Measurements from ENCODE around the gene SHROOM2. TPM values are rescaled to one million over a fixed set of nuclear protein-coding genes. Genes with fewer than 3 reads are reported as not detected.

The SHROOM2 gene
- total RNA-seq, 2 experiments from 2014 or later: not detected

DNA sequence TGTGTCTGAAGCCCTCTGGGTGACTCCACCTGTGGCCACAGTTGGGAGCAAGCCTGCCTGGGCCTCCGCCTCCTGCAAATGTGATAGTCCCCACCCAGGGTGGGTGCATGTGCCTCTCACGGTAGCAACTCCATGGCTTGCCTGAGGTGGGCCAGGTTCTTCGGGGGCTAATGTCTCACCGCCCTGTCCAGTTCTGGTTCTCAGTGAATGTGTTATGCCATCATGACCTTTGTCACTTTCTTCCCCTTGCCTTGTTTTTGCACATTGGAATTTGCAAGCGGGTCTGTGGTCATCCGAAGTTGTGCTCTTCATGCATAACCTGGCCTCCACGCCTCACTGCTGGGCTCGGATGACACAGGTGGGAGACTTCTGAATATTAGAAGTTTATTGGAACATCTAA lies 39.7 kb downstream of the SHROOM2 start:
- POLR2A ChIA-PET: no interaction called here
- Mint-ChIP-seq H3K36me3 (ENCODE audit: low read depth) (no peaks in the 10 kb centered on the region), H3K4me1 (peaks cover 2% of the 10 kb centered on the region), H3K27me3 (peaks cover 2% of the 10 kb centered on the region), H3K27ac (no peak overlapping the region), H3K4me3 (no peak overlapping the region), H3K9me3 (no peaks in the 10 kb centered on the region)
- CTCF ChIA-PET: interaction anchor here (1.1 kb wide), 1 partner anchor 33 kb away, joined by 3 read pairs; no protein-coding TSS in a partner anchor
- DNase-seq: no peak

DNA sequence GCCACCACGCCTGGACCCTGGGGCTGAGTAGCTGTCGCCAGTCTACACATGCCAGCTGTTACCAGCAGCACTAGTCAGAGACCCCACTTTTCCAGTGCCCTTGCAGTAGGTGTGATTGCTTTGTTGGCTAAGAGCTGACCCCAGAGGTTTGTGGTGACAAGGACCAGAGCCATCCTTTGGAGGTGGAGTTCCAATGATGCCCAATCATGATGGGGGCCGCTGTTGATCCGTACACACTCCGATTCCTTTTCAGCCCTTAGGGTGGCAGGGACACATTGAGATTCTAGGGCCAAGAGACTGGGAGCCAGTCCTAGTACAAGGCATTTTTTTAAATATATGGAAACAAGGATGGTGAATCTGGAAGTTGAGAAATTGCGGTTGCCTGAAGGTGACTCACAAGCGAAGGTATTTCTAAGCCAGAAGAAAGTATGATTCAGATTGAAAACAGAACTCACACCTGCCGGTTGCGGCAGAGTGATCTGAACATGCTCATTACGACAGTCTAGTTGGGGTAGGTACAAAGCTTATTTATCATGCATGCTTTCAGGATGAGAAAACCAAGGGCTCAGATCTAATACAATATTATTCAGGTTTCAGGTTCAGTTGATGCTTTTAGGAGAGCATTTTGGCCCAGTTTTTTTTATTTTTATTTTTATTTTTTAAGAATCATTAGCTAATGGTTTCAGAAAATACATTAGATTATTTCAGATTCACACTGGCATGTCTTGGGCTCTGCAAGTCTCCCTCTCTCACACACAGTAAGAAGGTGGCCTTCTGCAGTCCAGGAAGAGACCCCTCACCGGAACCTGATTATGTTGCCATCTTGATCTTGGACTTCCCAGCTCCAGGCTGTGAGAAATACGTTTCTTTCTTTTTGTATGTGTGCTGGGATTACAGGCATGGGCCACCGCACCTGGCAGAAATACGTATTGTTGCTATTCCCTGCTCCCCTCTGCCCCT lies 43.4 kb downstream of the SHROOM2 start:
- no peak for DNase-seq
- H3K9me3 Mint-ChIP-seq: no peaks in the 10 kb centered on the region

GRCh38 chrX:9832811-9833210 lies 46.6 kb downstream of the SHROOM2 start:
- POLR2A ChIA-PET: no interaction called here
- H3K27me3 Mint-ChIP-seq: peaks cover 5% of the 10 kb centered on the region

More for the DNA sequence above, 43.4 kb downstream of the SHROOM2 start:
- Mint-ChIP-seq H3K27me3 (peaks cover 4% of the 10 kb centered on the region), H3K27ac (no peak overlapping the region), H3K4me1 (peaks cover 2% of the 10 kb centered on the region), H3K4me3 (no peak overlapping the region), H3K36me3 (ENCODE audit: low read depth) (no peaks in the 10 kb centered on the region)
- CTCF ChIA-PET: interaction anchor here (0.9 kb wide), 1 partner anchor 767 kb away, joined by 3 read pairs; no protein-coding TSS in a partner anchor
- POLR2A ChIA-PET: no interaction called here

DNA sequence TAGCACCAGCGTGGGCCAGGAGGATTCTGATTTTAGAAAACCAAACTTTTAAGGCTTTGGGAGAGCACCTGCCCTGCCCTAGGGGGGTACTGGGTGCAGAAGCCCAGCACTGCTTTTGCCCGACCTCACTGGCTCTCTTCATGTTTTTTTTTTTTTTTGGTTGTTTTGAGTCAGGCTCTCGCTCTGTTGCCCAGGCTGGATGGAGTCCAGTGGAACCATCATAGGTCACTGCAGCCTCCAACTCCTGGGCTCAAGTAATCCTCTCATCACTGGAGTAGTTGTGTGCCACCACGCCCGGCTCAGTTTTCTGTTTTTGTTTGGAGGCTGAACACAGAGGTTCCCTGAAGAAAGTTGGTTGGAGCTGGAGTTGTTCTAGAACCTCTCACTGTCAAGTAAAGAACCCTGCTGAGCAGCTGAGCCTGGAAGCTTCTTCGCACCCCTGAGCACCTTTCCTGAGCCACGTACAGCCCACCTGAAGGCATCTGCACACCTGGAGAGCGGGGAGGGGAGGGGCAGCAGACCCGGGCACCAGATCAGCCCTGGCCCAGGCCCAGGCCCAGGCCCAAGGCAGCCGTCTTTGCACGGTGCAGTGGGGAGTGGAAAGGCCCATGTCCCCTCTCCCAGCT lies 49.5 kb downstream of the SHROOM2 start:
- Mint-ChIP-seq H3K27ac (no peak overlapping the region), H3K27me3 (peaks cover 5% of the 10 kb centered on the region), H3K4me3 (no peak overlapping the region), H3K9me3 (no peaks in the 10 kb centered on the region), H3K4me1 (no peaks in the 10 kb centered on the region), H3K36me3 (ENCODE audit: low read depth) (no peaks in the 10 kb centered on the region)
- CTCF ChIA-PET: interaction anchor here (0.6 kb wide), 1 partner anchor 203 kb away, joined by 4 read pairs; no protein-coding TSS in a partner anchor
- no peak for DNase-seq
- POLR2A ChIA-PET: no interaction called here

More at GRCh38 chrX:9832811-9833210, 46.6 kb downstream of the SHROOM2 start:
- H3K27ac Mint-ChIP-seq: no peak overlapping the region
- CTCF ChIA-PET: no interaction called here
- no peak for DNase-seq
- no peaks in the 10 kb centered on the region for H3K36me3 Mint-ChIP-seq (ENCODE audit: low read depth)
- no peak overlapping the region for H3K4me3 Mint-ChIP-seq
- peaks cover 2% of the 10 kb centered on the region for H3K4me1 Mint-ChIP-seq
- H3K9me3 Mint-ChIP-seq: no peaks in the 10 kb centered on the region

DNA sequence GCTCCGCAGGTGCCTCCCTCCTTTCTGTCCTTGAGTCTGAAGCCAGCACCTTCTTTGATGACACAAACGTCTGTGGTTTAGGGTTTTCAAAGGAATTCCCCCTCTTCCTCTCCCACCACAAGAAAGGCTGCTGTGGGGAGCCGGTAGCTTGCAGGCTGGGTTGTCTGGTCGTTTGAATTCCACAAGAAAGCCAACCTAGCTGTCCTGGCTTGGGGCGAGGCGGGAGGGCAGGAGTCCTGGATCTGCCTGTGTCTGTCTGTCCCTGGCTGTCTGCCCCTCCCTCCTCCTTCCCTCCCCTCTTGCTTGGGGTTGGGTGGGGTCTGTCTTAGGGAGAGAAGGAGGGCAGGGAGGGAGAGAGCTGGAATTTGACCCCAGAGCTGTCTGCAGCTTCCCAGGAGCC lies 56.3 kb downstream of the SHROOM2 start:
- peaks cover 13% of the 10 kb centered on the region for H3K27me3 Mint-ChIP-seq
- DNase-seq: no peak

DNA sequence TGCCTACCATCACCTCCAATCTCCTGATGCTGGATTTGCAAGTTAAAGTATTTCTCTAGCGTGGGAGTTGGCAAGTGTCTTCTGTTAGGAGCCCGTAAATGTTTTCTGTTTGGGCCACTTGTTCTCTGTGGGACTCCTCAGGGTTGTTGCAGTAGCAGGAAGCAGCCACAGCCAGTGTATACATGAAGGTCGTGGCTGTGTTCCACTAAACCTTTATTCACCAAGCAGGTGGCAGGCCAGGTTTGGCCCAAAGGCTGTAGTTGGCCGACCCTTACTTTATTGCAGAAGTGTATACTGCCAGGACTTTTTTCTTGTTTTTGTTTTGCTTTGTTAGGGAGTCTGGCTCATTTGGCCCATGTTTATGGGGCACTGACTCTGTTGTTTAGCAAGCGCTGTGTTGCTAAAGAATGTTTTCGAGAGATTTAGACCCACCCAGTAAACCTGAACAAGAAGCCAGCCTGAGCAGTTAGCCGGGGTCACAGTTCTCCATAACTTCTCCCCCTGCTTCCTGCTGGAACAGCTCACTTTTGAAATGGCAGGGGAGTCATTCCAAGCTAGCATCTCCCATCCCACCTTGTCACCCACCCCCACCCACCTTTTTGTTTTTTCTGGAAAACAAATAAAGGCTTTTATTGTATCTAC lies 58.8 kb downstream of the SHROOM2 start:
- H3K27ac Mint-ChIP-seq: no peak overlapping the region
- CTCF ChIA-PET: interaction anchor here (1.4 kb wide), 1 partner anchor 275 kb away, joined by 3 read pairs; no protein-coding TSS in a partner anchor
- H3K4me1 Mint-ChIP-seq: no peaks in the 10 kb centered on the region
- H3K27me3 Mint-ChIP-seq: peaks cover 13% of the 10 kb centered on the region
- H3K9me3 Mint-ChIP-seq: no peaks in the 10 kb centered on the region
- no peak overlapping the region for H3K4me3 Mint-ChIP-seq
- no peaks in the 10 kb centered on the region for H3K36me3 Mint-ChIP-seq (ENCODE audit: low read depth)
- POLR2A ChIA-PET: no interaction called here
- DNase-seq: no peak

More for the DNA sequence above, 56.3 kb downstream of the SHROOM2 start:
- ChIA-PET CTCF (no interaction called here), POLR2A (no interaction called here)
- Mint-ChIP-seq H3K4me1 (no peaks in the 10 kb centered on the region), H3K4me3 (no peak overlapping the region), H3K9me3 (no peaks in the 10 kb centered on the region), H3K27ac (no peak overlapping the region), H3K36me3 (ENCODE audit: low read depth) (no peaks in the 10 kb centered on the region)

- H3K36me3 Mint-ChIP-seq (ENCODE audit: low read depth): no peaks in the 10 kb centered on the region
- H3K4me1 Mint-ChIP-seq: no peaks in the 10 kb centered on the region
- H3K9me3 Mint-ChIP-seq: no peaks in the 10 kb centered on the region
- ChIA-PET CTCF (interaction anchor here (1.4 kb wide), 1 partner anchor 274 kb away, joined by 3 read pairs; no protein-coding TSS in a partner anchor), POLR2A (no interaction called here)
- DNase-seq: no peak
- H3K4me3 Mint-ChIP-seq: no peak overlapping the region
- no peak overlapping the region for H3K27ac Mint-ChIP-seq
- peaks cover 13% of the 10 kb centered on the region for H3K27me3 Mint-ChIP-seq
These were observed 59.3 kb downstream of the SHROOM2 start for GRCh38 chrX:9845578-9845952.

DNA sequence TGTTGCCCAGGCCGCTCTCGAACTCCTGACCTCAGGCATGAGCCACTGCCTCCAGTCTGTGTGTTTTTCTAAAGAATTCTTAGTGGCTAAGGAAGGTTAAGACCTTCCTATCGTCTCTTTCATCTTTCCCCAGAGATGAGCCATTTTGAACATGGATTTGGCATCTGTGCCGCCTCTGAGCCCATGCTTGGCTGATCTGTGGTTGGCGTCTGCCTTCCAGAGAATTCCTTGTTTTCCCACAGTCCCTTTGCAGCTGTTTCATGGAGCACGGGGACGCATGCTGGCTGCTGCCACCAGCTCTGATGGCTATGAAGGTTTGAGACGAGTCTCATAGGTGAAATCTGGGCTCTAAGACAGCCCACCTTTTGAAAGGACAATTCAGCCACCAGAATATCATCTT lies 60.4 kb downstream of the SHROOM2 start:
- no peaks in the 10 kb centered on the region for H3K9me3 Mint-ChIP-seq
- CTCF ChIA-PET: interaction anchor here (0.6 kb wide), 1 partner anchor 1133 kb away, joined by 3 read pairs; no protein-coding TSS in a partner anchor
- POLR2A ChIA-PET: no interaction called here
- no peaks in the 10 kb centered on the region for H3K4me1 Mint-ChIP-seq
- no peaks in the 10 kb centered on the region for H3K36me3 Mint-ChIP-seq (ENCODE audit: low read depth)
- peak overlapping the region; percentile 36 for H3K27ac Mint-ChIP-seq
- DNase-seq: no peak
- H3K27me3 Mint-ChIP-seq: peaks cover 8% of the 10 kb centered on the region
- H3K4me3 Mint-ChIP-seq: no peak overlapping the region

GRCh38 chrX:9847071-9847470 lies 60.8 kb downstream of the SHROOM2 start:
- peaks cover 8% of the 10 kb centered on the region for H3K27me3 Mint-ChIP-seq
- H3K27ac Mint-ChIP-seq: no peak overlapping the region
- no peaks in the 10 kb centered on the region for H3K4me1 Mint-ChIP-seq
- ChIA-PET POLR2A (no interaction called here), CTCF (no interaction called here)
- no peaks in the 10 kb centered on the region for H3K36me3 Mint-ChIP-seq (ENCODE audit: low read depth)
- no peaks in the 10 kb centered on the region for H3K9me3 Mint-ChIP-seq
- H3K4me3 Mint-ChIP-seq: no peak overlapping the region
- DNase-seq: no peak

GRCh38 chrX:9848718-9849479 lies 62.7 kb downstream of the SHROOM2 start:
- no peak overlapping the region for H3K4me3 Mint-ChIP-seq
- ChIA-PET POLR2A (no interaction called here), CTCF (interaction anchor here (0.6 kb wide), 1 partner anchor 115 kb away, joined by 3 read pairs; no protein-coding TSS in a partner anchor)
- no peak for DNase-seq
- no peaks in the 10 kb centered on the region for H3K4me1 Mint-ChIP-seq
- no peaks in the 10 kb centered on the region for H3K36me3 Mint-ChIP-seq (ENCODE audit: low read depth)
- H3K27me3 Mint-ChIP-seq: peaks cover 2% of the 10 kb centered on the region
- H3K27ac Mint-ChIP-seq: no peak overlapping the region
- no peaks in the 10 kb centered on the region for H3K9me3 Mint-ChIP-seq

GRCh38 chrX:9851890-9852289 lies 65.7 kb downstream of the SHROOM2 start:
- no peak overlapping the region for H3K4me3 Mint-ChIP-seq
- H3K9me3 Mint-ChIP-seq: no peaks in the 10 kb centered on the region
- no peak for DNase-seq
- peaks cover 3% of the 10 kb centered on the region for H3K27me3 Mint-ChIP-seq
- H3K27ac Mint-ChIP-seq: no peak overlapping the region
- ChIA-PET CTCF (no interaction called here), POLR2A (no interaction called here)
- H3K36me3 Mint-ChIP-seq (ENCODE audit: low read depth): no peaks in the 10 kb centered on the region
- H3K4me1 Mint-ChIP-seq: no peaks in the 10 kb centered on the region

GRCh38 chrX:9853307-9853706 lies 67.1 kb downstream of the SHROOM2 start:
- DNase-seq: no peak
- Mint-ChIP-seq H3K36me3 (ENCODE audit: low read depth) (no peaks in the 10 kb centered on the region), H3K4me3 (no peak overlapping the region), H3K4me1 (no peaks in the 10 kb centered on the region), H3K27ac (no peak overlapping the region), H3K9me3 (no peaks in the 10 kb centered on the region), H3K27me3 (peaks cover 5% of the 10 kb centered on the region)
- CTCF ChIA-PET: no interaction called here
- POLR2A ChIA-PET: no interaction called here
